Activated CD4-positive, alpha-beta T cell treated with anti-CD3 and anti-CD28 coated beads for 1 hour (primary cell): ENCODE results near the gene TARP.
"Not testable (repeated sequence)": the region's sequence is repeated elsewhere in the genome, so short reads cannot be mapped to it uniquely, and the experiment has no call there.

Source experiments
- DNase-seq: peaks from one replicate; pipeline ENCODE4 v3.0.0-alpha.2; 2020

Gene TARP

GRCh38 chr7:38259157-38259556 lies 14.3 kb downstream of the TARP start:
- not testable (repeated sequence) for DNase-seq

- no peak for DNase-seq
Measured at GRCh38 chr7:38257350-38257677, 16.1 kb downstream of the TARP start.

GRCh38 chr7:38249849-38250248 lies 23.6 kb downstream of the TARP start:
- not testable (repeated sequence) for DNase-seq

- no peak for DNase-seq
Measured at GRCh38 chr7:38248069-38248567, 25.3 kb downstream of the TARP start.

- DNase-seq = no peak
Measured at GRCh38 chr7:38245409-38245977, 27.9 kb downstream of the TARP start.

GRCh38 chr7:38244516-38244915 lies 28.9 kb downstream of the TARP start:
- no peak for DNase-seq

- DNase-seq = not testable (repeated sequence)
Measured at GRCh38 chr7:38243345-38243744, 30.1 kb downstream of the TARP start.

- DNase-seq = no peak
Measured at GRCh38 chr7:38242814-38243213, 30.6 kb downstream of the TARP start.

GRCh38 chr7:38241071-38241470 lies 32.4 kb downstream of the TARP start:
- no peak for DNase-seq

- DNase-seq = not testable (repeated sequence)
Measured at GRCh38 chr7:38239129-38239528, 34.3 kb downstream of the TARP start.

- no peak for DNase-seq
Measured at GRCh38 chr7:38235606-38236005, 37.8 kb downstream of the TARP start.

- not testable (repeated sequence) for DNase-seq
Measured at GRCh38 chr7:38234759-38235158, 38.7 kb downstream of the TARP start.

- DNase-seq = peak; percentile 38
Measured at GRCh38 chr7:38232502-38233366, 40.7 kb downstream of the TARP start.

- DNase-seq = no peak
Measured at GRCh38 chr7:38229884-38230642, 43.4 kb downstream of the TARP start.

- DNase-seq = no peak
Measured at GRCh38 chr7:38229386-38229785, 44.0 kb downstream of the TARP start.

- DNase-seq = no peak
Measured at GRCh38 chr7:38224392-38224791, 49.0 kb downstream of the TARP start.

GRCh38 chr7:38223306-38223705 lies 50.1 kb downstream of the TARP start:
- no peak for DNase-seq

- DNase-seq = no peak
Measured at GRCh38 chr7:38222481-38223096, 50.8 kb downstream of the TARP start.

- no peak for DNase-seq
Measured at GRCh38 chr7:38220452-38220851, 53.0 kb downstream of the TARP start.

GRCh38 chr7:38217672-38218071 lies 55.8 kb downstream of the TARP start:
- DNase-seq = no peak

- DNase-seq = peak; percentile 53
Measured at GRCh38 chr7:38215735-38216670, 57.4 kb downstream of the TARP start.

GRCh38 chr7:38215115-38215514 lies 58.3 kb downstream of the TARP start:
- DNase-seq = no peak
